GM18507 (cell line): ENCODE measurements around the gene LMTK3.

Source experiments
- DNase-seq: peaks from one replicate; pipeline ENCODE4 v3.0.0; 2011; ENCODE audit warnings: low read depth; ENCODE audit not compliant: insufficient read length; ENCODE audit errors: extremely low spot score
- FAIRE-seq: peaks from 2 replicates; lab custom pipeline; 2011; peaks lifted over from hg19 to GRCh38; lab: Jason Lieb, UNC

LMTK3 gene, protein sequence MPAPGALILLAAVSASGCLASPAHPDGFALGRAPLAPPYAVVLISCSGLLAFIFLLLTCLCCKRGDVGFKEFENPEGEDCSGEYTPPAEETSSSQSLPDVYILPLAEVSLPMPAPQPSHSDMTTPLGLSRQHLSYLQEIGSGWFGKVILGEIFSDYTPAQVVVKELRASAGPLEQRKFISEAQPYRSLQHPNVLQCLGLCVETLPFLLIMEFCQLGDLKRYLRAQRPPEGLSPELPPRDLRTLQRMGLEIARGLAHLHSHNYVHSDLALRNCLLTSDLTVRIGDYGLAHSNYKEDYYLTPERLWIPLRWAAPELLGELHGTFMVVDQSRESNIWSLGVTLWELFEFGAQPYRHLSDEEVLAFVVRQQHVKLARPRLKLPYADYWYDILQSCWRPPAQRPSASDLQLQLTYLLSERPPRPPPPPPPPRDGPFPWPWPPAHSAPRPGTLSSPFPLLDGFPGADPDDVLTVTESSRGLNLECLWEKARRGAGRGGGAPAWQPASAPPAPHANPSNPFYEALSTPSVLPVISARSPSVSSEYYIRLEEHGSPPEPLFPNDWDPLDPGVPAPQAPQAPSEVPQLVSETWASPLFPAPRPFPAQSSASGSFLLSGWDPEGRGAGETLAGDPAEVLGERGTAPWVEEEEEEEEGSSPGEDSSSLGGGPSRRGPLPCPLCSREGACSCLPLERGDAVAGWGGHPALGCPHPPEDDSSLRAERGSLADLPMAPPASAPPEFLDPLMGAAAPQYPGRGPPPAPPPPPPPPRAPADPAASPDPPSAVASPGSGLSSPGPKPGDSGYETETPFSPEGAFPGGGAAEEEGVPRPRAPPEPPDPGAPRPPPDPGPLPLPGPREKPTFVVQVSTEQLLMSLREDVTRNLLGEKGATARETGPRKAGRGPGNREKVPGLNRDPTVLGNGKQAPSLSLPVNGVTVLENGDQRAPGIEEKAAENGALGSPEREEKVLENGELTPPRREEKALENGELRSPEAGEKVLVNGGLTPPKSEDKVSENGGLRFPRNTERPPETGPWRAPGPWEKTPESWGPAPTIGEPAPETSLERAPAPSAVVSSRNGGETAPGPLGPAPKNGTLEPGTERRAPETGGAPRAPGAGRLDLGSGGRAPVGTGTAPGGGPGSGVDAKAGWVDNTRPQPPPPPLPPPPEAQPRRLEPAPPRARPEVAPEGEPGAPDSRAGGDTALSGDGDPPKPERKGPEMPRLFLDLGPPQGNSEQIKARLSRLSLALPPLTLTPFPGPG (N-terminal part only)

DNA sequence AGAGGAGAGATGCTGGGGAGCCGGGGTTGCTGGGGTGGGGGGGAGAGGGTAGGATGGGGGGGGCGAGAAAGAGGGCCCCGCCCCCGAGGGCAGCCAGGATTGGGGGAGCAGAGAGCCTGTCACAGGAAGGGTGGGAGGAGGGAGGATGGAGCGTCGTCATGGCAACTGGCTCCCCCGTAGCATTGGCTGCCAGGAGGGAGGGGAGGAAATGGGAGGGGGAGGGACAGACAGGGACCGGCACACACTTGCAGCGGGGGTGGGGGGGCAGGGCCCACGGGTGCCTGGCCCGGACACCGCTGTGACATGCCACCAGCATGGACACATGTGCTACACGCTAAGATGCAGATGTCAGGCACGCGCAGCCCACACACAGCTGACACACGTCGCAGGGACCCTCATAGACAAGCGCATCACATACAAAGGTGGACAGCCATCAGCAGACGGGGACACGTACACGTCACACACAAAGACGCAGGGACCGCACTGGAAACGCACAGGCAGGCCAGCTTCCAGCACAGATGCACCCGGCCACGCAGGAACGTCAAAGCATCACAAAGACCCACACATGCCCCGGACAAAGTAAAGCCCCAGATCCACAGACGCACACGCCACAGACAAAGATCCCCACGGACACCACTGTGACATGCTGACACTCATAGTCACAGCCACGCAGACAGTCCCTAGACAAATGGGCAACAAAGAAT, at the start of gene LMTK3:
Gene LMTK3, minus strand, starts transcription at position 36 of the 704 bp plus-strand sequence. CDS start 259 bp downstream, outside the sequence.
- FAIRE-seq (no peak), DNase-seq (no peak)

DNA sequence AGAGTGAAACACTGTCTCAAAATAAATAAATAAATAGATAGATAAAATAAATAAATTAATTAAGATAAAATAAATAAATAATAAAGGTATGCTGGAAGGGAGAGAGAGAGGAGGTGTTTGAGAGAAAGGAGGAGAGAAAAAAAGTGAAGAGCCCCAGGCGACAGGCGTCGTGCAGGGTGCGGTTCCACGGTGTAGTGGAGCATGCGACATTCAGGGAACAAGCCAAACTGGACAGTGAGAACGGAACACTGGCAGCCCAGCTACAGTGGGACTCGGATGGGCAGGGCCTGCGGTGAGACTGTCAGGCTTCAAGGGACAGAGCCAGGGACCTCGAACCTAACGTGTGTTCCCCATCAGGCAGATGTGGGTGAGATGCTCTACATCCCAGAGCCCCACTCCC, 49.8 kb upstream of the LMTK3 start:
- no peak for FAIRE-seq
- DNase-seq: no peak

DNA sequence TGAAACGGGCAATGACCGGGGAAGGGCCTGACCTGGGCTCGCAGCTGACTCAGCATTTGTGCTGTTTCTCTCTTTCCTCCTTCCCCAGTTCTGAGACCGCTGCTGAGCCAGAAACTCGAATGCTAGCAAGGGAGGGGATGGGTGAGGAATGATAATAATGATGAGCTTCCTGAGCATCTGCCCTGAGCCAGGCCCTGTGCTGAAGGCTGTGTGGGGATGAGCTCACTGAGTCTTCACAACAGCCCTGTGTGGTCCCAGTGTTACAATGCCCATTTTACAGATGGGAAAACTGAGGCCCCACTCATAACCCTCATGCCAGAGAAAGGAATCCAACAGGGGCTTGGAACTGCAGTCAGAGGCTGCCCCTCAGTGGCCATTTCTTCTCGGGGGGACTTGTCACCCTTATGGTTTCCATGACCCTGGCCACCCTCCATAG, 48.5 kb upstream of the LMTK3 start:
- DNase-seq: no peak
- FAIRE-seq: no peak

DNA sequence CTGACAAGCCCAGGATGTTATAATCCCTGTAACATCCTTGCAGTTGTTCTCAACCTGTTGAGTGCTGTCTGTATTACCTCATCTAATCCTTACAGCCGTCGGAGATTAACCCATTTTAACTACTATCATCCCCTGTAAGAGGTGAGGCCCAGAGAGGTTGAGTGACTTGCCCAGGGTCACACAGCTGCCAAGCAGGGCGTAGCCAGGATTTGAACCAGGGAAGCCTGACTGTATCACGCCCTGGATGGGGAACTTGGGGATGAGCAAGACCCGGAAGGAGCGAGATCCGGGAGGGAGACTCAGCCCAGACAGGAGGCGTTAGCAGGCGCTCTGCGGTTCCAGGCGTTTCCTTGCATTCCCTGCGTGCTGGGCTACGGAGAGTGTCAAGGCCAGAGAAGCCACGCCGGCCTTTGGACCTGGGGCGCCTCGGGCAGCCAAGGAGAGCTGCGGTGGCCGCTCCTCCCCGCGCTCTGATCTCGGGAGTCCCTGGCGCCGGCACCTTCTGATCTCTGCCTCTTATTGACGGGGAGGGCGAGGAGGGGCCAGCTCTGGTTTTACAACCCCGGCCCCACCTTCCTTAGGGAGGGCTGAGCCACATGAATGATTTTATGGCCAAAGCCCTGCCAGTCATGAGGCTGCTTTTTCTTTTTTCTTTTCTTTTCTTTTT, 46.5 kb upstream of the LMTK3 start:
- no peak for FAIRE-seq
- no peak for DNase-seq

DNA sequence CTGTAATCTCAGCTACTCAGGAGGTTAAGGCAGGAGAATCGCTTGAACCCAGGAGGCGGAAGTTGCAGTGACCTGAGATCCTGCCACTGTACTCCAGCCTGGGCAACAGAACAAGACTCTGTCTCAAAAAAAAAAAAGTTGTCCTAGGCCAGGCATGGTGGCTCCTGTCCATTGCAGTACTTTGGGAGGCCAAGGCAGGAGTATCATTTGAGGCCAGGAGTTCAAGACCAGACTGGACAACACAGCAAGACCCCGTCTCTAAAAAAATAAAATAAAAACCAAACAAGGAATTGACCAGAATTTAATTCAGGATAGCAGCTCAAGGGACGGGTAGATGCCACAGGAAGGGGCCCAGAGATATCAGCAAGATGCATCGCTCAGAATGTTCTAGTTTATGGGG, 45.2 kb upstream of the LMTK3 start:
- DNase-seq (no peak), FAIRE-seq (no peak)

DNA sequence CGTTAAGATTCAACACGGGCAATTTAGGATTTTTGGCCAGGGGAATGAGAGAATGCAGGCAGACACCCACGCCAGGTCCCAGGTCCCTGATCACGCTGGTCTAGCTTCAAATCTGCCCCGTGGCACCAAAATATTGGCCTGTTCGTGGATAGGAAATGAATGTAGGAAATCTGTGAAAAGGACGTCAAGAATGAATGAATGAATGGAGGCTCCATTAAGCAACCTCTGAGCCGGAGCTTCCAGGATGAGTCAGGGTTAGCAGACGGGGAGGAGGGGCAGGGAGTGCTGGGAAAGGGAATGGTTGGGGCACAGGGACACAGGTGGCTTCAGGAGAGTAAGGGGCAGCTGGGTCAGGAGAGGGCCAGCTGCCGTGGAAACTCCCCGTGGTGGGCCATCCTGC, 44.5 kb upstream of the LMTK3 start:
- FAIRE-seq: no peak
- DNase-seq: no peak

DNA sequence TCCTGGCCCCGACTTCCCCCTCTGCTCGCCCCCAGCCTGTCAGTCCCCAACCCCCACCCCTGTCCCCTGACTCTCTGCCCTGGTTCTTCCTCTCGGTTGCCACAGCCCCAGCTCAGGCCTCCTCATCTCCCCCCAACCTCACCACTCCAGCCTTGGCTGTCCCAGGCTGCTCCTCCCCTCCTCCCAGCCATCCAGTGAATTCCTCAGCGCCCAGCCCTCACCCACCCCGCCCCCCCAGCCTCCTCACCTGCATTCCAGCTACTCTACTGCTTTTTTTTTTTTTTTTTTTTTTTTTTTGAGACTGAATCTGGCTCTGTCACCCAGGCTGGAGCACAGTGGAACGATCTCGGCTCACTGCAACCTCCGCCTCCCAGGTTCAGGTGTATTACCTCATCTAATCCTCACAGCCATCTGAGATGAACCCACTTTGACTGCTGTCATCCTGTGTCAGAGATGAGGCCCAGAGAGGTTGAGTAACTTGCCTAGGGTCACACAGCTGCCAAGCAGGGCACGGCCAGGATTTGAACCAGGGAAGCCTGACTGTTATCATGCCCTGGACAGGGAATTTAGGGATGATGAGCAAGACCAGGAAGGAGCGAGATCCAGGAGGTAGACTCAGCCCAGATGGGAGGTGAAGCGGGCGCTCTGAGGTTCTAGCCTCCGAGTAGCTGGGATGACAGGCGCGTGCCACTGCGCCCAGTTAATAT, 42.9 kb upstream of the LMTK3 start:
- DNase-seq (no peak), FAIRE-seq (no peak)

DNA sequence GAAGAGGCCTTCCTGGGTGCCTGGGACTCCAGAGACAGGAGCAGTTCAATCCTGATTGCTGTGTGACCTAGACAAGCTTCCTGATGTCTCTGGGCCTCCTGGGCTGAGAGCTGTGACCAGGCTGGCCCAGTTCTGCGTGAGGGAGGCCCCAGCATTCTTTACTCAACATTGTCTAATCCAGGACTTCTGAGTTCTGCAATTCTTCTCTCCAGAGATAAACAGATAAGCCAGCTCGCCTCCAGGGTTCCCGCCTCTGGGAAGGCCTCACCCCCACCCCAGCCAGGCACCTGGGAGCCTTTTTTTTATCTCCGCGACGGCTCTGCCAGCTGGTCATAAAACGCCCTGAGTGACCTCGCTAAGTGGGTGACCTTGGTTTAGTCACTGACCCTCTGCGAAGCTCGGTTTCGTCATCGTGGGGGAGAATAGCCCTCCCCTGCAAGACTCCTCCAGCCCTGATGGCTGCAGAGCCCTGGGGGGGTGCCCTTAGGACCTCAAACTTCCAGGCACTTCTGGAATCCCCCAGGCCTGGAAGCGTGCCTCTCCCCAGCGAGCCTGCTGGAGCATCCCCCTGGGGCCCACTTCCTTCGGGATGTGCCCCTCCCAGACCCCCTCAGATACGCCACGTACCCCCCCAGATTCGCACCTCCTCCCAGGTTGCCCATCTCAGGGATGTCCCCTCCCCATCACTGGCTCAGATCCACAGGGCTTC, 42.2 kb upstream of the LMTK3 start:
- no peak for FAIRE-seq
- no peak for DNase-seq

DNA sequence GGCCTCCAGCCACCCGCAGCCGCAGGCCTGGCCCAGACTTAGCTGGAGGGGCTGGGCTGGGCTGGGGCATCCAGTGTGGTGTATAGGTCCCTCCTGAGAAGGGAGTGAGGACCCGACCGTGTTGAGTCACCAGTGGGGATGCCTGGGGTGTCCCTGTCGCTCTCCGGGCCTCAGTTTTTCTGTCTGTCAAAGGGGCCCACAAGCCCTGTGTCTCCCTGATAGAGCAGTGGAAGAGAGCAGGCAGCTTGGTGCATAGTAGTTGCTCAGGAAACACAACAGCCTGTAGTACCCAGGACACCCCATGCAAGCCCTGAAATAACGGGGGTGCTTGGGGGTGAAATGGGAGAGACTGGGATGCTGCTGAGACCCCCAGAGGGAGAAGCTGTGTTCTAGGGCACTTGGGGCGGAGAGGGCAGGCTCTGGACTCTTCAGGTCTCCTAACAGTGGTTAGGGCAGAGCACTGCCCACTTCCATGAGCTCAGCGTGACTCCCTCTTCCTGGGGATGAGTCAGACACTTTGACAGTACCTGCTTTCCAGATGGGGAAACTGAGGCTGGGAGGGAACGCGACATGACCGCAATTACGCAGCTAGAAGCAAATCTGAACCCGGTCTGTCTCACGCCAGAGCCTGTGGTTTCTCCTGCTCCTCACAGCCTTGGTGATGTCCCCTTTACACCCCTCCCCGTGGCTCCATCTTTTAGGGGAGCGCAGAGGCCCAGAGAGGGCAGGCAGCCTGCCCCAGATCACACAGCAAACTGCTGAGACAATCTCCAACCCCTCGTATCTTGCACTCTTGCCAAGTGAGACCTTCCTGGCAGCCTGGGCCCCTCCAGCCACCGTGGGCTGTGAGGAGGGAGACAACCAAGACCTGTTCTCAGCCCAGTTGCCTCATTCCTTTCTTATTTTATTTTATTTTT, 41.0 kb upstream of the LMTK3 start:
- FAIRE-seq (no peak), DNase-seq (no peak)

DNA sequence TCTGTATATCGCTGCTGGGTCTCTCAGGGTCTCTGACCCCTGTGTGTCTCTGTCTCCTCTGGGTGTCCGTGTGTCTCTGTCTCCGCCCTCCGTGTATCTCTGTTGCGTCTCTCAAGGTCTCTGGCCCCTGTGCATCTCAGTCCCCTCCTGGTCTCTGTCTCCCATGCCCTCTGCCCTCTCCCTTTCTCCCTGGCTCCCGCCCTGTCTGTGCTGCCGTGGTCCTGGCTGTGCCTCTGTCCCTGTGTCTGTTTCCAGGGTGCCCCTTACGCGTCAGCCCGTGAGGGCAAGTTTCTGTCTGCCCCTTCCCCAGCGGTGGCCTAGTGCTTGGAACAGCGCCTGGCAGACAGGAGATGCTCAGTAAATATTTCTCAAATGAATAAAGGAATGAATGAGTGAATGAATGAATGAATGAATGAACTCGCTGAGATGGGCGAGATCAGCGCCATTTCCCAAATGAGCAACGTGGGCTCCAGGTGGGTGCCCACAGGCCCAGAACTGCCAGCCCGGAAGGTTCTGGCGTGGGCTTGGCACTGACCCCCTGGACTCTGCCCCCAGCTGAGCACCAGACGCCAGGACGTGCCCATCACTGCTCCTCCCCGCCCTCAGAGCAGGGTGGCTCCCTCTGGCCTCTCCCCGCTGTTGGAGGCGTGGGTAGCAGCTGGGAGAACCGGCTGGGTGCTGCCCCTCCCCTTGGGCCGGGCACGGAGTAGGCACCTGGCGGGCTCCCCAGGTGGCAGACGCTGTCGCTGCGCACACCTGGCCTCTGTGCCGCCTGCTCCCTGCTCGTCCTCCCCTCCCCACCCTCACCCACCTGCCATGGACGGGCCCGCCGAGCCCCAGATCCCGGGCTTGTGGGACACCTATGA, 40.0 kb upstream of the LMTK3 start, which contains the start of gene SULT2B1:
Gene SULT2B1, plus strand, starts transcription at position 736 of the 866 bp plus-strand sequence. Its CDS starts 81 bp downstream, at position 817.
- no peak for FAIRE-seq
- DNase-seq: no peak

DNA sequence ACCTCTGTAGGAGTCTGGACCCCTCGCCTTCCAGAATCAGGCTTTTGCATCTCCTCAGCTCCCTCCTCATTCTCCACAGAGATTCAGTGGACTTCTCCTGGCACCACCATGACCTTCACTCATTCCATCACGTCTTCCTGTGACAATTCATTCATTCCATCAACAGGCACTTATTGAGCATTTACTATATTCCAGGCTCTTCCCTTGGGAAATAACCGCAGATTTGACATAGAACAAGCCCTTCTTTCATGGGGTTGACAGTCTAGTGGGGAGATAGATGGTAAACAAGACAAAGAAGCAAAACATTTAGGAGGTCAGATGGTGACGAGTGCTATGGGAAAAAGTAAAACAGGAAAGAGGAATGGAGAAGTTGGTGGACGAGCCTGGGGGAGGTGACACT, 37.7 kb upstream of the LMTK3 start:
- no peak for DNase-seq
- no peak for FAIRE-seq

DNA sequence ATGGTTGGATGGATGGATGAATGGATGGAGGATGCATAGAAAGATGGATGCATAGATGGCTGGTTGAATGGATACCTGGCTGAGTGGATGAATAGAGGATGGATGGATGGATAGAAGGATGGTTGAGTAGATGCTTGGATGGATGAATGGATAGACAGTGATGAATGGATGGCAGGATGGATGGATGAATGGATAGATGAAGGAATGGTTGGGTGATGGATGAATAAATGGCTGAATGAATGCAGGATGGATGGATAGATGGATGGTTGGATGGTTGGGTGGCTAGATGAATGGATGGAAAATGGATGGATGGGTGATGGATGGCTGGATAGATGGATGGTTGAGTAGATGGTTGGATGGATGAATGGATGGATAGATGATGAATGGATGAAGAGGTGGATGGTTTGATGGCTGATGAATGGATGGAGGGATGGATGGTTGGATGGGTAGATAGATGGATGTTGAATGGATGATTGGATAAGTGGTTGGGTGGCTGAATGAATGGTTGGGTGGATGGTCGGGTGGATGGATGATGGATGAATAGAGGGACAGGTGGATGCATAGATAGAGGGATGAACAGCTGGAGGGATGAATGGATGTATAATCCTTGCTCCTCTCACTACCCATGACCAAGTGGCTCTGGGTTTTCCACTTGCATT, 36.7 kb upstream of the LMTK3 start:
- no peak for FAIRE-seq
- no peak for DNase-seq

DNA sequence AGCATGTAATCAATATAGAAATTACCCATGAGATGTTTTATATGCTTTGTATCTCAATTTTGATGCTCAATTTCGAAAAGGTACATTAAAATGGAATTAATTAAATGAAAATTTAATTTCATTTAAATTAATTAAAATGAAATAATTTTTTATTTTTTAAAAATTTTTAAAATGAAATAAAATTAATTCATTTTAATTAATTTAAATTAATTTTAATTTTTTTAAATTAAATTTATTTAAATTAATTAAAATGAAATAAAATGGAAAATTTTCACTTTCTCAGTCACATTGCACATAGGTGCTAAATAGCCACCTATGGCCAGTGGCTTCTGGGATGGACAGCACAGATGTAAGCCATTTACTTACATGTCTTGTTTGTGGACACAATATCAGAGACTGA, 36.1 kb upstream of the LMTK3 start:
- DNase-seq (no peak), FAIRE-seq (no peak)

DNA sequence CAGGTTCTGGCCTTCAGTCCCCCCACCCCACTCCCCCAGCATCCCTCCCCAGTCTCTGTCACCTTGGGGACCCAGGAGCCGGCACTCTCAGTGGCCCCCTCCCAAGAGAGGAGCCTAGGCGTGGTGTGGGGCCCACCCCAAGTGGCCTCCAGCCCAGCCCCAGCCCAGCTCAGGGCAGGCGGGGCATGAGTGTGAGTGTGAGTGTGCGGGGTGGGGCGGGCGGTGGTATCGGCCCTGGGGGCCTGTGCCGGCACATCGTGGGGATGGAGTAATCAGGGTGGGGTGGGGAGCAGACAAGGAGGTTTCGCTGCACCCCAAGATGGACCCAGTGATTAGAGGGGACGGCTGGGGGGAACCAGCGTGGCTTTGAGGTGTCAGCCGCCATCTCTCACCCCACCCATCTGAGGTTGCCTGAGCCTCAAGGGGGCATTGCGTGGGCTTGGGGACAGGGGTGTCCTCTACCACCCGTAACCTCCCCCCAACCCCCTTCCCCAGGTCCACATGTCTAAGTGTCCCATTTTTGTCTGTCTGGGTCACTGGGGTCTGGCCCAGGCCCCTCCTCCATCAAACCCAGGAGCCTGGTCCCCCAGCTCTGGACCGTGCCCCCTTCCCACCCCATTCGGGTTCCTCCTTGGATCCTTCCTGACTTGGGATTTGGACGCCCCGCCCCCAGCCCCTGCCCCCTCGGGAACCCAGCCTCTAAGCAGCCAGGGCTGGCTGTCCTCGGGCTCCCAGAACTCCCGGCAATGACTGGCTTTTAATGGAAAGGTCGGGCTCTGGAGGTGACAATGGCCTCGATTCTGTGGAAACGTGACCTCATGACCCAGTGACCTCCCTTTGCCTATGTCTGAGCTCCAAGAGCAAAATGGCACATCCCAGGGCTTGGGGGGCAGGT, 33.5 kb upstream of the LMTK3 start:
- DNase-seq (no peak), FAIRE-seq (no peak)
